A549 (cell line): ENCODE results near the gene NDUFS8.

ENCODE experiments used
- CBX2 ChIP-seq: fragments of 200-600 bp; sonication (generic); IDR thresholded peaks from 2 replicates; pipeline ENCODE4 v1.6.1; 2016; ENCODE audit warnings: low read depth, mild to moderate bottlenecking, borderline replicate concordance
- CHD2 ChIP-seq: fragments of 150-350 bp; IDR thresholded peaks from 2 replicates; pipeline ENCODE4 v1.6.1; 2014; ENCODE audit warnings: low read length; ENCODE audit not compliant: partially characterized antibody
- CTCF ChIP-seq: fragments of >200 bp; sonication (Bioruptor Twin); formaldehyde crosslinking; IDR thresholded peaks from 3 replicates; pipeline ENCODE4 v1.5.1; 2016
- ELK1 ChIP-seq: fragments of 150-350 bp; IDR thresholded peaks from 2 replicates; pipeline ENCODE4 v1.6.1; 2014; ENCODE audit warnings: low read depth, mild to moderate bottlenecking, low read length
- ESRRA ChIP-seq: fragments of 150-350 bp; IDR thresholded peaks from 2 replicates; pipeline ENCODE4 v1.6.1; 2014; ENCODE audit warnings: mild to moderate bottlenecking, low read length, borderline replicate concordance
- KDM1A ChIP-seq: fragments of 200-600 bp; sonication (generic); IDR thresholded peaks from 2 replicates; pipeline ENCODE4 v1.6.1; 2016; ENCODE audit warnings: low read depth, mild to moderate bottlenecking
- NR3C1 ChIP-seq: fragments of >200 bp; sonication (Bioruptor Twin); formaldehyde crosslinking; IDR thresholded peaks from 3 replicates; pipeline ENCODE4 v1.6.1; 2017
- PHF8 ChIP-seq: fragments of 200-600 bp; sonication (generic); IDR thresholded peaks from 2 replicates; pipeline ENCODE4 v1.6.1; 2016; ENCODE audit warnings: low read depth, mild to moderate bottlenecking, antibody characterized with exemption, moderate library complexity, borderline replicate concordance
- POLR2A ChIP-seq: IDR thresholded peaks from 2 replicates; pipeline ENCODE4 v1.6.1; 2012; ENCODE audit warnings: mild to moderate bottlenecking, low read length
- RCOR1 ChIP-seq: fragments of 150-350 bp; IDR thresholded peaks from 2 replicates; pipeline ENCODE4 v1.6.1; 2014; ENCODE audit warnings: antibody characterized with exemption, low read length, low read depth
- REST ChIP-seq: fragments of 200-600 bp; sonication (generic); IDR thresholded peaks from 2 replicates; pipeline ENCODE4 v1.6.1; 2016; ENCODE audit warnings: antibody characterized with exemption, mild to moderate bottlenecking, moderate library complexity
- USF2 ChIP-seq: fragments of 450-650 bp; IDR thresholded peaks from 2 replicates; pipeline ENCODE4 v1.6.1; 2014; ENCODE audit warnings: antibody characterized with exemption

- TF ChIP-seq KDM1A (no peak), CTCF (no peak), CHD2 (no peak), RCOR1 (no peak), USF2 (no peak), CBX2 (no peak), PHF8 (no peak), POLR2A (no peak), NR3C1 (no peak), ELK1 (no peak), REST (no peak), ESRRA (no peak)
Observed at GRCh38 chr11:68024508-68024907, 6.0 kb upstream of the NDUFS8 start.
